Uterus (tissue), 4 donors: Measurements from ENCODE around the gene GAMT. TPM values are rescaled to one million over a fixed set of nuclear protein-coding genes. Genes with fewer than 3 reads are reported as not detected.

Experiments
- DNase-seq, 2 donors: peaks; one replicate each; pipeline ENCODE4 v3.0.0-alpha.2; 2019 to 2020
- H3K27ac ChIP-seq, 2 donors: fragments of 200-600 bp; sonication (generic); 1 replicate in 1 of 2; 2 replicates in 1 of 2; pipeline ENCODE4 v1.5.1; 2016 to 2018
- H3K27me3 ChIP-seq, 2 donors: fragments of 200-600 bp; sonication (generic); one replicate each; pipeline ENCODE4 v1.5.1; 2018 to 2019; ENCODE audit warnings: control low read depth in 1 of 2
- H3K36me3 ChIP-seq, 2 donors: fragments of 200-600 bp; sonication (generic); one replicate each; pipeline ENCODE4 v1.5.1; 2019; ENCODE audit warnings: control low read depth in 1 of 2
- H3K4me1 ChIP-seq, 2 donors: fragments of 200-600 bp; sonication (generic); one replicate each; pipeline ENCODE4 v1.5.1; 2018 to 2019; ENCODE audit warnings: control low read depth in 1 of 2
- H3K4me3 ChIP-seq, 2 donors: fragments of 200-600 bp; sonication (generic); 1 replicate in 1 of 2; 2 replicates in 1 of 2; pipeline ENCODE4 v1.5.1; 2018 to 2019; ENCODE audit warnings: mild to moderate bottlenecking in 1 of 2
- H3K9me3 ChIP-seq, 2 donors: fragments of 200-600 bp; sonication (generic); one replicate each; pipeline ENCODE4 v1.5.1; 2019; ENCODE audit warnings: control low read depth in 1 of 2
- CTCF ChIP-seq, 4 experiments: fragments of 200-600 bp in 2 of 4; fragments of 450-650 bp in 2 of 4; sonication (generic) in 2 of 4; IDR thresholded peaks; one replicate each; pipeline ENCODE4 v1.5.1; 2016 to 2019; ENCODE audit warnings: antibody characterized with exemption in 4 of 4, mild to moderate bottlenecking in 2 of 4, moderate library complexity in 1 of 4
- POLR2A ChIP-seq, 2 donors: fragments of 450-650 bp; IDR thresholded peaks; one replicate each; pipeline ENCODE4 v1.6.1; 2016; ENCODE audit warnings: antibody characterized with exemption in 2 of 2, mild to moderate bottlenecking in 1 of 2, moderate library complexity in 1 of 2
- intact Hi-C: fragments of 100-400 bp; cut with DNase I; formaldehyde crosslinking; loops from one replicate; pipeline ENCODE4 v1.15.1; 2023; ENCODE audit warnings: low total_unique reads
- total RNA-seq, 4 donors: library from RNA; depleted of rRNA in 3 of 4; stranded (reverse); fragments of >200 nt in 3 of 4; gene quantifications; one replicate each; pipeline versions ENCODE4 v1.1.0 to v1.2.4, GENCODE V29; 2014 to 2023
- donor health status: DM: yes; HTN: yes; CAD: no.

GAMT gene
- total RNA-seq, 4 donors from 2014 or later = 3.3 to 14.4 (median 8.4) TPM

GRCh38 chr19:1394252-1395193 is 6.8 kb downstream of the GAMT start:
- H3K4me3 ChIP-seq = no peak overlapping the region
- H3K36me3 ChIP-seq = no peaks in the 10 kb centered on the region
- no peaks in the 10 kb centered on the region for H3K27me3 ChIP-seq
- no peaks in the 10 kb centered on the region for H3K9me3 ChIP-seq
- TF ChIP-seq CTCF (IDR thresholded peaks at IDR 0.05) (no peak), POLR2A (IDR thresholded peaks at IDR 0.05) (no peak)
- intact Hi-C loops = no loop called here
- peaks cover 0 to 5% of the 10 kb centered on the region in 2 donors for H3K4me1 ChIP-seq
- H3K27ac ChIP-seq = no peak overlapping the region
- DNase-seq = no peak

- Histone ChIP-seq H3K4me3 (no peak overlapping the region), H3K4me1 (peaks cover 0 to 5% of the 10 kb centered on the region in 2 donors), H3K27me3 (no peaks in the 10 kb centered on the region), H3K9me3 (no peaks in the 10 kb centered on the region), H3K36me3 (no peaks in the 10 kb centered on the region), H3K27ac (no peak overlapping the region)
- no peak for TF ChIP-seq CTCF (IDR thresholded peaks at IDR 0.05)
- TF ChIP-seq POLR2A (IDR thresholded peaks at IDR 0.05) = no peak
- DNase-seq = no peak
- intact Hi-C loops = no loop called here
These were observed 7.5 kb downstream of the GAMT start for GRCh38 chr19:1393841-1394240.

GRCh38 chr19:1392939-1393530 is 8.3 kb downstream of the GAMT start:
- Histone ChIP-seq H3K4me3 (no peak overlapping the region), H3K27ac (no peak overlapping the region), H3K4me1 (peaks cover 0 to 5% of the 10 kb centered on the region in 2 donors), H3K9me3 (no peaks in the 10 kb centered on the region), H3K36me3 (no peaks in the 10 kb centered on the region), H3K27me3 (no peaks in the 10 kb centered on the region)
- DNase-seq = no peak
- TF ChIP-seq POLR2A (IDR thresholded peaks at IDR 0.05) (no peak), CTCF (IDR thresholded peaks at IDR 0.05) (no peak)
- intact Hi-C loops = no loop called here

GRCh38 chr19:1392407-1392806 is 8.9 kb downstream of the GAMT start:
- intact Hi-C loops = no loop called here
- Histone ChIP-seq H3K9me3 (no peaks in the 10 kb centered on the region), H3K4me3 (no peak overlapping the region), H3K27me3 (no peaks in the 10 kb centered on the region), H3K4me1 (peaks cover 0 to 5% of the 10 kb centered on the region in 2 donors), H3K27ac (no peak overlapping the region), H3K36me3 (no peaks in the 10 kb centered on the region)
- no peak for DNase-seq
- TF ChIP-seq POLR2A (IDR thresholded peaks at IDR 0.05) (no peak), CTCF (IDR thresholded peaks at IDR 0.05) (no peak)

- Histone ChIP-seq H3K27me3 (no peaks in the 10 kb centered on the region), H3K36me3 (no peaks in the 10 kb centered on the region), H3K27ac (no peak overlapping the region), H3K4me1 (peaks cover 0 to under 1% of the 10 kb centered on the region in 2 donors), H3K9me3 (no peaks in the 10 kb centered on the region), H3K4me3 (no peak overlapping the region)
- no peak for TF ChIP-seq CTCF (IDR thresholded peaks at IDR 0.05)
- TF ChIP-seq POLR2A (IDR thresholded peaks at IDR 0.05) = no peak
- intact Hi-C loops = no loop called here
- DNase-seq = no peak
These were observed 10.4 kb downstream of the GAMT start for GRCh38 chr19:1390890-1391423.
